Stimulated activated memory B cell treated with anti-CD40 and anti-IgM and Interleukin-4, amounts not matched to agents 10 μg/mL and 1 μg/mL and 100 μg/mL, for 72 hours (primary cell): Measurements from ENCODE around the gene C22orf23.
A peak's percentile ranks its signal among the peaks of the same experiment; 100 is the strongest.

Experiments
- ATAC-seq: fragments of 150-1000 bp; cut with Tn5 transposase; 2 replicates; pipeline ENCODE4 v1.10.0; 2021
- H3K27ac Mint-ChIP-seq: one replicate; pipeline ENCODE4 v1.8.0; 2022; ENCODE audit warnings: mild to moderate bottlenecking, mixed read lengths
- H3K27me3 Mint-ChIP-seq: one replicate; pipeline ENCODE4 v1.8.0; 2022; ENCODE audit warnings: mixed read lengths
- H3K36me3 Mint-ChIP-seq: one replicate; pipeline ENCODE4 v1.8.0; 2022; ENCODE audit warnings: mixed read lengths
- H3K4me1 Mint-ChIP-seq: one replicate; pipeline ENCODE4 v1.8.0; 2022; ENCODE audit warnings: mixed read lengths
- H3K4me3 Mint-ChIP-seq: one replicate; pipeline ENCODE4 v1.8.0; 2022; ENCODE audit warnings: mild to moderate bottlenecking, moderate library complexity, mixed read lengths
- H3K9me3 Mint-ChIP-seq: one replicate; pipeline ENCODE4 v1.8.0; 2022; ENCODE audit warnings: mixed read lengths

Gene C22orf23

GRCh38 chr22:37910890-37911672 lies 42.3 kb downstream of the C22orf23 start:
- Mint-ChIP-seq H3K4me1 (peaks cover 32% of the 10 kb centered on the region), H3K36me3 (peaks cover 4% of the 10 kb centered on the region), H3K27ac (no peak overlapping the region), H3K4me3 (no peak overlapping the region), H3K27me3 (no peaks in the 10 kb centered on the region), H3K9me3 (no peaks in the 10 kb centered on the region)
- no peak for ATAC-seq

- no peak for ATAC-seq
- Mint-ChIP-seq H3K36me3 (peaks cover 4% of the 10 kb centered on the region), H3K27ac (no peak overlapping the region), H3K4me3 (no peak overlapping the region), H3K9me3 (no peaks in the 10 kb centered on the region), H3K27me3 (no peaks in the 10 kb centered on the region), H3K4me1 (peaks cover 42% of the 10 kb centered on the region)
Measured at GRCh38 chr22:37909766-37910165, 43.6 kb downstream of the C22orf23 start.

GRCh38 chr22:37907036-37907954 lies 46.1 kb downstream of the C22orf23 start:
- Mint-ChIP-seq H3K9me3 (no peaks in the 10 kb centered on the region), H3K4me3 (peak overlapping the region; percentile 82), H3K27ac (peak overlapping the region; percentile 28), H3K27me3 (no peaks in the 10 kb centered on the region), H3K36me3 (peaks cover 2% of the 10 kb centered on the region), H3K4me1 (peaks cover 35% of the 10 kb centered on the region)
- ATAC-seq: no peak

- Mint-ChIP-seq H3K27me3 (no peaks in the 10 kb centered on the region), H3K27ac (peak overlapping the region; percentile 28), H3K9me3 (no peaks in the 10 kb centered on the region), H3K36me3 (no peaks in the 10 kb centered on the region), H3K4me3 (peak overlapping the region; percentile 82), H3K4me1 (peaks cover 28% of the 10 kb centered on the region)
- peak; percentile 62 for ATAC-seq
Measured at GRCh38 chr22:37906364-37907008, 46.9 kb downstream of the C22orf23 start.

- ATAC-seq: peak; percentile 94
- Mint-ChIP-seq H3K4me3 (peak within 1 kb of the TSS; percentile 85), H3K4me1 (peaks cover 24% of the 10 kb centered on the region), H3K27me3 (no peaks in the 10 kb centered on the region), H3K36me3 (no peaks in the 10 kb centered on the region), H3K9me3 (no peaks in the 10 kb centered on the region), H3K27ac (peak within 1 kb of the TSS; percentile 88)
Measured at GRCh38 chr22:37905534-37906363, 47.7 kb downstream of the C22orf23 start, which contains the start of gene MICALL1. Gene MICALL1, plus strand, starts transcription at chr22:37906297. Its CDS starts 126 bp downstream, at chr22:37906423.

- H3K27ac Mint-ChIP-seq: peak overlapping the region; percentile 88
- H3K9me3 Mint-ChIP-seq: no peaks in the 10 kb centered on the region
- no peaks in the 10 kb centered on the region for H3K36me3 Mint-ChIP-seq
- peak overlapping the region; percentile 85 for H3K4me3 Mint-ChIP-seq
- H3K27me3 Mint-ChIP-seq: no peaks in the 10 kb centered on the region
- no peak for ATAC-seq
- H3K4me1 Mint-ChIP-seq: peaks cover 24% of the 10 kb centered on the region
Measured at GRCh38 chr22:37904572-37905533, 48.5 kb downstream of the C22orf23 start.

- no peak for ATAC-seq
- Mint-ChIP-seq H3K36me3 (peaks cover 4% of the 10 kb centered on the region), H3K9me3 (no peaks in the 10 kb centered on the region), H3K4me3 (no peak overlapping the region), H3K27me3 (no peaks in the 10 kb centered on the region), H3K27ac (peak overlapping the region; percentile 26), H3K4me1 (peaks cover 11% of the 10 kb centered on the region)
Measured at GRCh38 chr22:37898441-37899181, 54.8 kb downstream of the C22orf23 start.

GRCh38 chr22:37897807-37898206 lies 55.6 kb downstream of the C22orf23 start:
- Mint-ChIP-seq H3K27me3 (no peaks in the 10 kb centered on the region), H3K4me1 (peaks cover 11% of the 10 kb centered on the region), H3K36me3 (peaks cover 5% of the 10 kb centered on the region), H3K9me3 (no peaks in the 10 kb centered on the region), H3K27ac (peak overlapping the region; percentile 26), H3K4me3 (no peak overlapping the region)
- ATAC-seq: no peak

GRCh38 chr22:37896939-37897338 lies 56.5 kb downstream of the C22orf23 start:
- H3K4me3 Mint-ChIP-seq: no peak overlapping the region
- ATAC-seq: no peak
- peak overlapping the region; percentile 83 for H3K27ac Mint-ChIP-seq
- peaks cover 11% of the 10 kb centered on the region for H3K4me1 Mint-ChIP-seq
- no peaks in the 10 kb centered on the region for H3K27me3 Mint-ChIP-seq
- H3K36me3 Mint-ChIP-seq: peaks cover 7% of the 10 kb centered on the region
- H3K9me3 Mint-ChIP-seq: no peaks in the 10 kb centered on the region

- ATAC-seq: peak; percentile 80
- no peaks in the 10 kb centered on the region for H3K27me3 Mint-ChIP-seq
- H3K4me3 Mint-ChIP-seq: no peak overlapping the region
- peaks cover 15% of the 10 kb centered on the region for H3K36me3 Mint-ChIP-seq
- peaks cover 11% of the 10 kb centered on the region for H3K4me1 Mint-ChIP-seq
- H3K27ac Mint-ChIP-seq: peak overlapping the region; percentile 83
- H3K9me3 Mint-ChIP-seq: no peaks in the 10 kb centered on the region
Measured at GRCh38 chr22:37896181-37896592, 57.2 kb downstream of the C22orf23 start.

- Mint-ChIP-seq H3K27ac (no peak overlapping the region), H3K4me3 (no peak overlapping the region)
Measured at GRCh38 chr22:37894939-37895670, 58.3 kb downstream of the C22orf23 start.

GRCh38 chr22:37893583-37893983 lies 59.8 kb downstream of the C22orf23 start:
- peaks cover 23% of the 10 kb centered on the region for H3K36me3 Mint-ChIP-seq
- H3K9me3 Mint-ChIP-seq: no peaks in the 10 kb centered on the region
- no peak for ATAC-seq
- H3K27me3 Mint-ChIP-seq: no peaks in the 10 kb centered on the region
- H3K4me1 Mint-ChIP-seq: peaks cover 11% of the 10 kb centered on the region
- H3K27ac Mint-ChIP-seq: peak overlapping the region; percentile 0
- no peak overlapping the region for H3K4me3 Mint-ChIP-seq

More at GRCh38 chr22:37894939-37895670, 58.3 kb downstream of the C22orf23 start:
- ATAC-seq: no peak
- Mint-ChIP-seq H3K27me3 (no peaks in the 10 kb centered on the region), H3K36me3 (peaks cover 16% of the 10 kb centered on the region), H3K9me3 (no peaks in the 10 kb centered on the region), H3K4me1 (peaks cover 11% of the 10 kb centered on the region)
